H9 (cell line): Measurements from ENCODE around the gene FMN1. TPM values are rescaled to one million over a fixed set of nuclear protein-coding genes. Genes with fewer than 3 reads are reported as not detected.

Source experiments
- DNase-seq: peaks from one replicate; pipeline ENCODE4 v3.0.0-alpha.2; 2017
- H2AFZ ChIP-seq: one replicate; pipeline ENCODE4 v1.6.1; 2013; ENCODE audit warnings: mild to moderate bottlenecking, low read length, control low read depth, moderate library complexity
- H2AK5ac ChIP-seq: 2 replicates; pipeline ENCODE4 v1.6.1; 2013; ENCODE audit warnings: low read length, control low read depth, mixed read lengths; ENCODE audit not compliant: insufficient read length
- H2BK120ac ChIP-seq: one replicate; pipeline ENCODE4 v1.6.1; 2013; ENCODE audit warnings: low read depth, mild to moderate bottlenecking, low read length, control low read depth, inconsistent platforms; ENCODE audit not compliant: poor library complexity, severe bottlenecking
- H2BK12ac ChIP-seq: 2 replicates; pipeline ENCODE4 v1.6.1; 2013; ENCODE audit warnings: low read length, control low read depth, mixed read lengths, low read depth; ENCODE audit not compliant: insufficient read length
- H2BK15ac ChIP-seq: 2 replicates; pipeline ENCODE4 v1.6.1; 2013; ENCODE audit warnings: low read depth, low read length, control low read depth
- H2BK20ac ChIP-seq: one replicate; pipeline ENCODE4 v1.6.1; 2013; ENCODE audit warnings: low read depth, mild to moderate bottlenecking, low read length, control low read depth, inconsistent platforms; ENCODE audit not compliant: poor library complexity, severe bottlenecking
- H2BK5ac ChIP-seq: 2 replicates; pipeline ENCODE4 v1.6.1; 2013; ENCODE audit warnings: low read length, control low read depth, mixed read lengths; ENCODE audit not compliant: insufficient read length
- H3K14ac ChIP-seq: 2 replicates; pipeline ENCODE4 v1.6.1; 2013; ENCODE audit warnings: low read length, control low read depth; ENCODE audit not compliant: insufficient read depth
- H3K18ac ChIP-seq: 2 replicates; pipeline ENCODE4 v1.6.1; 2013; ENCODE audit warnings: low read depth, mild to moderate bottlenecking, mixed read lengths, low read length, control low read depth; ENCODE audit not compliant: insufficient read length
- H3K23ac ChIP-seq: 2 replicates; pipeline ENCODE4 v1.6.1; 2013; ENCODE audit warnings: low read length, control low read depth, mixed read lengths, low read depth; ENCODE audit not compliant: insufficient read length
- H3K23me2 ChIP-seq: 2 replicates; pipeline ENCODE4 v1.6.1; 2013; ENCODE audit warnings: low read depth, mild to moderate bottlenecking, mixed read lengths, low read length, control low read depth; ENCODE audit not compliant: insufficient read length, poor library complexity, severe bottlenecking
- H3K27ac ChIP-seq: 2 replicates; pipeline ENCODE4 v1.5.1; 2013; ENCODE audit warnings: low read length, control low read depth, mixed read lengths, low read depth; ENCODE audit not compliant: insufficient read length
- H3K27me3 ChIP-seq: 2 replicates; pipeline ENCODE4 v1.6.1; 2013; ENCODE audit warnings: low read length, control low read depth, inconsistent platforms; ENCODE audit not compliant: insufficient read depth
- H3K4ac ChIP-seq: 2 replicates; pipeline ENCODE4 v1.6.1; 2013; ENCODE audit warnings: low read depth, mild to moderate bottlenecking, control low read depth, inconsistent platforms, low read length, moderate library complexity
- H3K4me1 ChIP-seq: 2 replicates; pipeline ENCODE4 v1.6.1; 2013; ENCODE audit warnings: low read length, control low read depth, inconsistent platforms; ENCODE audit not compliant: insufficient read depth
- H3K4me2 ChIP-seq: 2 replicates; pipeline ENCODE4 v1.6.1; 2013; ENCODE audit warnings: low read length, control low read depth, mixed read lengths; ENCODE audit not compliant: insufficient read length, insufficient read depth
- H3K56ac ChIP-seq: 2 replicates; pipeline ENCODE4 v1.6.1; 2013; ENCODE audit warnings: low read depth, mild to moderate bottlenecking, mixed read lengths, low read length, control low read depth; ENCODE audit not compliant: insufficient read length
- H3K79me1 ChIP-seq: 2 replicates; pipeline ENCODE4 v1.6.1; 2013; ENCODE audit warnings: low read depth, mild to moderate bottlenecking, moderate library complexity, low read length, control low read depth, inconsistent platforms; ENCODE audit not compliant: insufficient read depth, poor library complexity, severe bottlenecking
- H3K79me2 ChIP-seq: 2 replicates; pipeline ENCODE4 v1.6.1; 2013; ENCODE audit warnings: low read length, control low read depth, inconsistent platforms; ENCODE audit not compliant: insufficient read depth
- H3K9ac ChIP-seq: 2 replicates; pipeline ENCODE4 v1.6.1; 2013; ENCODE audit warnings: low read length, control low read depth, mixed read lengths; ENCODE audit not compliant: insufficient read length; ENCODE audit errors: extremely low read depth
- H3K9me3 ChIP-seq: one replicate; pipeline ENCODE4 v1.6.1; 2013; ENCODE audit warnings: low read depth, low read length, inconsistent platforms; ENCODE audit not compliant: control insufficient read depth
- H3T11ph ChIP-seq: one replicate; pipeline ENCODE4 v1.6.1; 2013; ENCODE audit warnings: mild to moderate bottlenecking, low read length, control low read depth, inconsistent platforms
- H4K20me1 ChIP-seq: one replicate; pipeline ENCODE4 v1.6.1; 2013; ENCODE audit not compliant: control insufficient read depth, insufficient read length, insufficient read depth
- H4K5ac ChIP-seq: 2 replicates; pipeline ENCODE4 v1.6.1; 2013; ENCODE audit warnings: low read depth, mild to moderate bottlenecking, mixed read lengths, low read length, control low read depth; ENCODE audit not compliant: insufficient read length
- H4K8ac ChIP-seq: replicated peaks from 2 replicates; pipeline ENCODE4 v1.6.1; 2013; ENCODE audit warnings: low read length, control low read depth, mixed read lengths, low read depth; ENCODE audit not compliant: insufficient read length
- H4K91ac ChIP-seq: 2 replicates; pipeline ENCODE4 v1.6.1; 2013; ENCODE audit warnings: low read depth, mild to moderate bottlenecking, moderate library complexity, mixed read lengths, low read length, control low read depth; ENCODE audit not compliant: insufficient read length
- H3K27ac Mint-ChIP-seq, 3 experiments: 2 replicates in 2 of 3; 3 replicates in 1 of 3; pipeline ENCODE4 v1.8.0; 2020 to 2021; ENCODE audit warnings: mixed read lengths in 3 of 3, mild to moderate bottlenecking in 1 of 3, moderate library complexity in 1 of 3
- H3K27me3 Mint-ChIP-seq: 2 replicates; pipeline ENCODE4 v1.8.0; 2021; ENCODE audit warnings: low read depth, mild to moderate bottlenecking, moderate library complexity, mixed read lengths
- H3K36me3 Mint-ChIP-seq, 3 experiments: 2 replicates in 2 of 3; 3 replicates in 1 of 3; pipeline ENCODE4 v1.8.0; 2020 to 2021; ENCODE audit warnings: low read depth in 3 of 3, mixed read lengths in 3 of 3; ENCODE audit not compliant: insufficient read depth in 1 of 3
- H3K4me1 Mint-ChIP-seq, 2 experiments: 2 replicates each; pipeline ENCODE4 v1.8.0; 2020; ENCODE audit warnings: mixed read lengths in 2 of 2
- H3K4me3 Mint-ChIP-seq, 2 experiments: 2 replicates in 1 of 2; 3 replicates in 1 of 2; pipeline ENCODE4 v1.8.0; 2020 to 2021; ENCODE audit warnings: mild to moderate bottlenecking in 2 of 2, mixed read lengths in 2 of 2, moderate library complexity in 1 of 2
- H3K9me3 Mint-ChIP-seq, 2 experiments: 2 replicates in 1 of 2; 3 replicates in 1 of 2; pipeline ENCODE4 v1.8.0; 2020; ENCODE audit warnings: mild to moderate bottlenecking in 2 of 2, mixed read lengths in 2 of 2, moderate library complexity in 1 of 2
- total RNA-seq: library from RNA; stranded (reverse); gene quantifications from 2 replicates; pipeline ENCODE4 v1.2.1, GENCODE V29; 2021
- TF ChIP-seq, protein P1 (sequence below): fragments of 200-600 bp; sonication (generic); conservative IDR thresholded peaks from 3 replicates; pipeline ENCODE4 v1.8.0; 2021; ENCODE audit warnings: antibody characterized with exemption, mild to moderate bottlenecking

FMN1 gene
- total RNA-seq, 1 experiment from 2014 or later, result 1.9 TPM

DNA sequence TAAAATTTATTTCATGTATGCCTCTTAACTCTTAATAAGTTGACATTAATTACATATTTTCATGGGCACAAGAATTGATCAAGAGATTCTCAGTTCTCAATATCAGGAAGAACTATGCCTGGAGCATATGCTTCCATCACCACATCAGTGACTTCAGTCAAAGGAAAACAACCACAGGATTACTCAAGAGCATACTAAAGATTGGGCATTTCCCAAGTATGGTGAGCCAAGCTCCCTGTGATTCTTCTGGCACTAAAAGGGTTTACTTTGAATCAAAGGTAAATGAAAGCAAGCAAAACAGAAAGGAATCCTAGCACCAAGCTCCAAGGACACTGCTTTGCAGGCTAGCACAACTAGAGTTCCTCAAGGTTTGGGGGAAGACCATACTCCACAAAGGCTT is 44.6 kb downstream of the FMN1 start:
- Mint-ChIP-seq H3K27me3 (no peaks in the 10 kb centered on the region), H3K27ac (no peak overlapping the region), H3K4me3 (no peak overlapping the region), H3K36me3 (no peaks in the 10 kb centered on the region; a peak in 1 of 7 replicates), H3K9me3 (no peaks in the 10 kb centered on the region), H3K4me1 (peaks cover 23 to 28% of the 10 kb centered on the region in 2 experiments)
- no peak for DNase-seq
- H3K4me2 ChIP-seq, result no peak overlapping the region
- H2BK12ac ChIP-seq, result no peak overlapping the region
- H2AFZ ChIP-seq, result no peak overlapping the region
- H3K4ac ChIP-seq, result no peak overlapping the region
- no peak overlapping the region for H3K23ac ChIP-seq
- H4K91ac ChIP-seq, result no peak overlapping the region
- no peaks in the 10 kb centered on the region for H3K79me2 ChIP-seq
- H2BK20ac ChIP-seq, result no peak overlapping the region
- no peak overlapping the region for H3K18ac ChIP-seq
- no peak overlapping the region for H3K56ac ChIP-seq
- H3K27ac ChIP-seq, result no peak overlapping the region
- no peaks in the 10 kb centered on the region for H3K27me3 ChIP-seq
- TF ChIP-seq, protein P1, sequence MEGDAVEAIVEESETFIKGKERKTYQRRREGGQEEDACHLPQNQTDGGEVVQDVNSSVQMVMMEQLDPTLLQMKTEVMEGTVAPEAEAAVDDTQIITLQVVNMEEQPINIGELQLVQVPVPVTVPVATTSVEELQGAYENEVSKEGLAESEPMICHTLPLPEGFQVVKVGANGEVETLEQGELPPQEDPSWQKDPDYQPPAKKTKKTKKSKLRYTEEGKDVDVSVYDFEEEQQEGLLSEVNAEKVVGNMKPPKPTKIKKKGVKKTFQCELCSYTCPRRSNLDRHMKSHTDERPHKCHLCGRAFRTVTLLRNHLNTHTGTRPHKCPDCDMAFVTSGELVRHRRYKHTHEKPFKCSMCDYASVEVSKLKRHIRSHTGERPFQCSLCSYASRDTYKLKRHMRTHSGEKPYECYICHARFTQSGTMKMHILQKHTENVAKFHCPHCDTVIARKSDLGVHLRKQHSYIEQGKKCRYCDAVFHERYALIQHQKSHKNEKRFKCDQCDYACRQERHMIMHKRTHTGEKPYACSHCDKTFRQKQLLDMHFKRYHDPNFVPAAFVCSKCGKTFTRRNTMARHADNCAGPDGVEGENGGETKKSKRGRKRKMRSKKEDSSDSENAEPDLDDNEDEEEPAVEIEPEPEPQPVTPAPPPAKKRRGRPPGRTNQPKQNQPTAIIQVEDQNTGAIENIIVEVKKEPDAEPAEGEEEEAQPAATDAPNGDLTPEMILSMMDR, result no peak
- no peak overlapping the region for H3K14ac ChIP-seq
- no peak overlapping the region for H2AK5ac ChIP-seq
- H4K20me1 ChIP-seq, result no peaks in the 10 kb centered on the region
- H2BK15ac ChIP-seq, result no peak overlapping the region
- no peak overlapping the region for H3K9ac ChIP-seq
- no peaks in the 10 kb centered on the region for H3K79me1 ChIP-seq
- H3K23me2 ChIP-seq, result no peaks in the 10 kb centered on the region
- H2BK120ac ChIP-seq, result no peak overlapping the region
- H3K9me3 ChIP-seq, result no peaks in the 10 kb centered on the region
- H3T11ph ChIP-seq, result no peak overlapping the region
- no peak overlapping the region for H4K5ac ChIP-seq
- H2BK5ac ChIP-seq, result no peak overlapping the region
- no peak overlapping the region for H4K8ac ChIP-seq
- H3K4me1 ChIP-seq, result no peaks in the 10 kb centered on the region; the same call in 1 of the 2 replicates
